Measurements from ENCODE around the gene PHF13.
A peak's percentile ranks its signal among the peaks of the same experiment; 100 is the strongest.

The PHF13 gene

GRCh38 chr1:6581561-6582305, 31.8 kb upstream of the PHF13 start:
- Mint-ChIP-seq H3K4me1 (ENCODE audit: low read depth) (peaks cover 39% of the 10 kb centered on the region), H3K9me3 (no peaks in the 10 kb centered on the region), H3K27ac (peak overlapping the region; percentile 68), H3K36me3 (ENCODE audit: low read depth) (peaks cover 5% of the 10 kb centered on the region), H3K27me3 (no peaks in the 10 kb centered on the region), H3K4me3 (peak overlapping the region; percentile 92)

GRCh38 chr1:6582370-6582769, 31.2 kb upstream of the PHF13 start:
- Mint-ChIP-seq H3K9me3 (no peaks in the 10 kb centered on the region), H3K36me3 (ENCODE audit: low read depth) (peaks cover 5% of the 10 kb centered on the region), H3K27ac (no peak overlapping the region), H3K4me3 (peak overlapping the region; percentile 13), H3K27me3 (no peaks in the 10 kb centered on the region), H3K4me1 (ENCODE audit: low read depth) (peaks cover 39% of the 10 kb centered on the region)

- H3K27ac Mint-ChIP-seq, result peak overlapping the region; percentile 61
- peaks cover 8% of the 10 kb centered on the region for H3K36me3 Mint-ChIP-seq (ENCODE audit: low read depth)
- H3K4me1 Mint-ChIP-seq (ENCODE audit: low read depth), result peaks cover 36% of the 10 kb centered on the region
- no peaks in the 10 kb centered on the region for H3K9me3 Mint-ChIP-seq
- H3K4me3 Mint-ChIP-seq, result no peak overlapping the region
- no peaks in the 10 kb centered on the region for H3K27me3 Mint-ChIP-seq
These were observed 29.1 kb upstream of the PHF13 start for GRCh38 chr1:6584126-6585080.

DNA sequence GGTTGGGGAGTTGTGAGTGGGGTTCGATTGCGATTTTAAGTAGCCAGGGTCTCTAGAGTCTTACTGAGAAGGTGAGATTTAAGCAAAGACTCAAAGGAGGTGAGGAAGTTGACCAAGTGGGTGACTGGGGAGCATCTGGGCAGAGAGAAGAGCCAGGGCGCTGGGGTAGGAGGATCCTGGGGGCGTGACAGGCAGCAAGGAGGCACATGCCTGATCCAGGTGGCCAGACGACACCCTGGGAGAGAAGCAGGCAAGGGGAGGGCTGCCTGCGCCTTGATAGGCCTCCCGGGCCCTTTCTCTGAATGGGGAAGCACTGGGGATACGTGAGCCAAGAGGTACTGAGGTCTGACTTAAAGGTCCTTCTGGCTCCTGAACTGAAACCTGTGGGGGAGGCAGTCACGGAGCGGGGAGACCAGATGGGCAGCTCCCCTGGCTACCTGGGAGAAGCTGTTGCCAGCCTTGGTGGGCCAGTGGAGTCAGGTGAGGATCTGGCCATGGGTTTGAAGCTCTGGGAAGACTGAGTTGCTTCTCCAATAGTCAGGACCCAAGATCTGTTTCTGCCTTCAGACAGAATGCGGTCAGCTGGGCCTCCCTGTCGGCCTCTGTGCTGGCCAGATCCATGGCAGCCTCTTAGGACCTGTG, 28.3 kb upstream of the PHF13 start:
- no peaks in the 10 kb centered on the region for H3K9me3 Mint-ChIP-seq
- no peaks in the 10 kb centered on the region for H3K27me3 Mint-ChIP-seq
- H3K4me1 Mint-ChIP-seq (ENCODE audit: low read depth), result peaks cover 31% of the 10 kb centered on the region
- H3K4me3 Mint-ChIP-seq, result no peak overlapping the region
- peaks cover 16% of the 10 kb centered on the region for H3K36me3 Mint-ChIP-seq (ENCODE audit: low read depth)
- H3K27ac Mint-ChIP-seq, result peak overlapping the region; percentile 61

GRCh38 chr1:6585841-6586240, 27.7 kb upstream of the PHF13 start:
- H3K27ac Mint-ChIP-seq, result no peak overlapping the region
- H3K36me3 Mint-ChIP-seq (ENCODE audit: low read depth), result peaks cover 22% of the 10 kb centered on the region
- no peaks in the 10 kb centered on the region for H3K9me3 Mint-ChIP-seq
- no peak overlapping the region for H3K4me3 Mint-ChIP-seq
- no peaks in the 10 kb centered on the region for H3K27me3 Mint-ChIP-seq
- peaks cover 26% of the 10 kb centered on the region for H3K4me1 Mint-ChIP-seq (ENCODE audit: low read depth)

GRCh38 chr1:6586404-6586816, 27.1 kb upstream of the PHF13 start:
- Mint-ChIP-seq H3K4me1 (ENCODE audit: low read depth) (peaks cover 21% of the 10 kb centered on the region), H3K36me3 (ENCODE audit: low read depth) (peaks cover 22% of the 10 kb centered on the region), H3K4me3 (no peak overlapping the region), H3K9me3 (no peaks in the 10 kb centered on the region), H3K27me3 (no peaks in the 10 kb centered on the region), H3K27ac (no peak overlapping the region)

- peaks cover 18% of the 10 kb centered on the region for H3K36me3 Mint-ChIP-seq (ENCODE audit: low read depth)
- H3K4me3 Mint-ChIP-seq, result no peak overlapping the region
- H3K9me3 Mint-ChIP-seq, result no peaks in the 10 kb centered on the region
- H3K4me1 Mint-ChIP-seq (ENCODE audit: low read depth), result peaks cover 13% of the 10 kb centered on the region
- no peak overlapping the region for H3K27ac Mint-ChIP-seq
- H3K27me3 Mint-ChIP-seq, result no peaks in the 10 kb centered on the region
These were observed 26.1 kb upstream of the PHF13 start for GRCh38 chr1:6587261-6588005.

DNA sequence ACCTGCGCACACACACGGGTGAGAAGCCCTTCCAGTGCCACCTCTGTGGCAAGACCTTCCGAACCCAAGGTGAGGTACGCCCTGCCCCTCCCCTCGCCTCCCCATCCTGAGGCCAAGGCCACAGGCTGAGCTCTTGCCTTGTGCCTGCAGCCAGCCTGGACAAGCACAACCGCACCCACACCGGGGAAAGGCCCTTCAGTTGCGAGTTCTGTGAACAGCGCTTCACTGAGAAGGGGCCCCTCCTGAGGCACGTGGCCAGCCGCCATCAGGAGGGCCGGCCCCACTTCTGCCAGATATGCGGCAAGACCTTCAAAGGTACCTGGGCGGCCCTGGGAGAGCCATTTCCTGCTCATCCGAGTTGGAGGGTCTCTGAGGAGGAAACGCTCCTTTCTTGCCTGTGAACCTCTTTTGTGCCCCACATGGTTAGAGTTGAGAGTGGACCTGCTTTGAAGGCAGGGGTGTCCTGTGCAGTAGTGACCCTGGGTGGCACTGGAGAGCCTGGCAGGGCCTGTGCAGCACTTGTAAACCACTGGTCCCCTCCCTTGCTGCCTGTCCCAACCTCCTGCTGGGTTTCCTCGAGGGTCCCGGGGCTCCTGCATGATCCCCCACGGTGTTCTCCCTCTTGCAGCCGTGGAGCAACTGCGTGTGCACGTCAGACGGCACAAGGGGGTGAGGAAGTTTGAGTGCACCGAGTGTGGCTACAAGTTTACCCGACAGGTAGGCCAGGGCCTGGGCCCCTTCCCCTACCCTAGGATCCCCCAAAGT, 25.2 kb upstream of the PHF13 start:
- Mint-ChIP-seq H3K4me1 (ENCODE audit: low read depth) (peaks cover 11% of the 10 kb centered on the region), H3K27ac (no peak overlapping the region), H3K9me3 (no peaks in the 10 kb centered on the region)

GRCh38 chr1:6588893-6589520, 24.5 kb upstream of the PHF13 start:
- H3K4me3 Mint-ChIP-seq, result no peak overlapping the region
- H3K27ac Mint-ChIP-seq, result peak overlapping the region; percentile 36
- peaks cover 20% of the 10 kb centered on the region for H3K36me3 Mint-ChIP-seq (ENCODE audit: low read depth)
- no peaks in the 10 kb centered on the region for H3K27me3 Mint-ChIP-seq
- H3K9me3 Mint-ChIP-seq, result no peaks in the 10 kb centered on the region
- H3K4me1 Mint-ChIP-seq (ENCODE audit: low read depth), result peaks cover 15% of the 10 kb centered on the region

More for the DNA sequence above, 25.2 kb upstream of the PHF13 start:
- peaks cover 17% of the 10 kb centered on the region for H3K36me3 Mint-ChIP-seq (ENCODE audit: low read depth)
- no peaks in the 10 kb centered on the region for H3K27me3 Mint-ChIP-seq
- H3K4me3 Mint-ChIP-seq, result no peak overlapping the region

DNA sequence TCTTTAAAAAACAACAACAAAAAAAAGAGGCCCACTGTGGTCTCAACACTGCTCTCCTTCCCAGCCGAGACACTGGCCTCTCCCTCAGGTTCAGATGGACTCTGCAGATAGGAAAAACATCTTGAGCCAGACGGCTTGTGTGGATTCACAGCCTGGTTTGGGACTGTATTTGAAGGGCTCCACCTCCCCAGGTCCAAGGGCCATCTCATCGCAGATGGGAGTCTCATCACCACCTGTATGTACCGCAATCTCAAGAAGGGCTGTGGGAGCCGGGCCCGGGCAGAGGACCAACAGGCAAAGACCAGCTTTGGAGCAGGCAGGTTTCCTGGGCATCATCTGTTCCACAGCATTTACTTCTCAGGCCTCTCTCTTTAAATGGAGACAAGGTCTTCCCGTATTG, 23.5 kb upstream of the PHF13 start:
- Mint-ChIP-seq H3K4me3 (no peak overlapping the region), H3K27ac (no peak overlapping the region), H3K9me3 (no peaks in the 10 kb centered on the region), H3K4me1 (ENCODE audit: low read depth) (peaks cover 11% of the 10 kb centered on the region), H3K27me3 (no peaks in the 10 kb centered on the region), H3K36me3 (ENCODE audit: low read depth) (peaks cover 25% of the 10 kb centered on the region)

- Mint-ChIP-seq H3K9me3 (no peaks in the 10 kb centered on the region), H3K4me3 (no peak overlapping the region), H3K27me3 (no peaks in the 10 kb centered on the region), H3K27ac (no peak overlapping the region), H3K4me1 (ENCODE audit: low read depth) (peaks cover 15% of the 10 kb centered on the region), H3K36me3 (ENCODE audit: low read depth) (peaks cover 37% of the 10 kb centered on the region)
These were observed 22.3 kb upstream of the PHF13 start for GRCh38 chr1:6591222-6591621.

DNA sequence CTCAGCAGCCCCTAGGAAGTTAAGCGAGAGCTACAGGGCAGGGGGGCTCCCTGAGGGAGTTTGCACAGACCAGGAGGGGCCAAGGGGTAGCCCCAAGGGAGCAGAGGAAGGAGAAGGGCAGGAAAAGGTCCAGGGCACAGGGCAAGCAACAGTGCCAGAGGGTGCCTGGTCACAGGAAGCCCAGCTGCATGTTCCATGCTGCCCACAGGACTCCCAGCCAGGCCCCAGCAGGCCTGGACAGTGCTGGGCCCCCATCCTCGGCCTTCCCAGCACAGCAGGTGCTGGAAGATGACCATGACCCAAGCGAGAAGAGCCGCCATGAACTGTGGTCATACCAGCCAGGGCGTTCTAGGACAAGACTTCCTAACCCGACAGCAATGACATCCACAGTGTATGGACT, 21.9 kb upstream of the PHF13 start:
- peaks cover 41% of the 10 kb centered on the region for H3K36me3 Mint-ChIP-seq (ENCODE audit: low read depth)
- H3K27me3 Mint-ChIP-seq, result no peaks in the 10 kb centered on the region
- no peak overlapping the region for H3K4me3 Mint-ChIP-seq
- H3K27ac Mint-ChIP-seq, result no peak overlapping the region
- H3K4me1 Mint-ChIP-seq (ENCODE audit: low read depth), result peaks cover 19% of the 10 kb centered on the region
- no peaks in the 10 kb centered on the region for H3K9me3 Mint-ChIP-seq

- no peaks in the 10 kb centered on the region for H3K27me3 Mint-ChIP-seq
- H3K27ac Mint-ChIP-seq, result no peak overlapping the region
- H3K9me3 Mint-ChIP-seq, result no peaks in the 10 kb centered on the region
- peaks cover 47% of the 10 kb centered on the region for H3K36me3 Mint-ChIP-seq (ENCODE audit: low read depth)
- no peak overlapping the region for H3K4me3 Mint-ChIP-seq
- peaks cover 26% of the 10 kb centered on the region for H3K4me1 Mint-ChIP-seq (ENCODE audit: low read depth)
These were observed 21.1 kb upstream of the PHF13 start for GRCh38 chr1:6592441-6592840.
